ENCODE data around the gene SETD9. TPM values are rescaled to one million over a fixed set of nuclear protein-coding genes. Genes with fewer than 3 reads are reported as not detected.

SETD9 gene
- total and polyA plus RNA-seq, 2 of the 13 experiments (the other 11 are each of a cell fraction or from before 2014, with no cell fraction given), result 4.8 to 17.8 TPM

DNA sequence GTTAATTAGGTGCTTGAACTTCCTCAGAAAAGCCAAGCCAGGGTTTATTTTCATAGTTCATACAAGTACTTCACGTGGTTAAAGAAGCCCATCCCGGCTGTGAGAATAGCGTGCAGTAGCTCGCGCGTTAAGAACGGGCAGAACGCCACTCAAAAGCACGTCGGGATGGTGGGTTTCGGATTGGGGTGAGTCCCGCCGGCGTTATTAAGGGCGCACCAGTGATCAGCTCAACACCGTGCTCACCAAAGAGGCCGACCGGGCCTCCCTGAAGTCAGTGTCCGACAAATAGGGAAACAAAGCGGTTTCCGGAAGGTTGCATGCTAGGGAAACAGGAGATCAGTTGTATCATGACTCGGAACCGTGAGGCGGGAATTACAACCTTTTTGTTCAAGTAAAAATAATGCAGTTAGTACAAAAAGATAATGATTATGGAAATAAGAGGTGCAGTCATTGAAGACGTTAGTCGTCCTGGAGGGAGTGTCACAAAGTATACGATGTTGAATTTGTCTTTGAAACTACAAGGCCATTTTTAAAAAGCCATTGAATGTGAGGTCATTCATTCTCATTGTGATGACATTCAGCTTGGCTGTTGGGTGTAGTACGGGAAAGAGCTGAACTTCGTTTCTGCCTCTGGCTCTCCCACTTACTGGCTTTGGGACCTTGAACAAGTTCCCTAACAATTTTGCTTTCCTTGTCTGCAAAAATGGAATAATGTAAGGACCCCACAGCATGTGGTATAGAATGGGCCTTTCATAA is 992 bp downstream of the SETD9 start (continued):
- TF ChIP-seq, protein P1, sequence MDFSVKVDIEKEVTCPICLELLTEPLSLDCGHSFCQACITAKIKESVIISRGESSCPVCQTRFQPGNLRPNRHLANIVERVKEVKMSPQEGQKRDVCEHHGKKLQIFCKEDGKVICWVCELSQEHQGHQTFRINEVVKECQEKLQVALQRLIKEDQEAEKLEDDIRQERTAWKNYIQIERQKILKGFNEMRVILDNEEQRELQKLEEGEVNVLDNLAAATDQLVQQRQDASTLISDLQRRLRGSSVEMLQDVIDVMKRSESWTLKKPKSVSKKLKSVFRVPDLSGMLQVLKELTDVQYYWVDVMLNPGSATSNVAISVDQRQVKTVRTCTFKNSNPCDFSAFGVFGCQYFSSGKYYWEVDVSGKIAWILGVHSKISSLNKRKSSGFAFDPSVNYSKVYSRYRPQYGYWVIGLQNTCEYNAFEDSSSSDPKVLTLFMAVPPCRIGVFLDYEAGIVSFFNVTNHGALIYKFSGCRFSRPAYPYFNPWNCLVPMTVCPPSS (IDR thresholded peaks at IDR 0.05), result no peak
- TF ChIP-seq CBFB (CRISPR knock-in tag; IDR thresholded peaks at IDR 0.05) (no peak), TAF15 (IDR thresholded peaks at IDR 0.05; ENCODE audit: low read depth, low read length, poor library complexity, severe bottlenecking) (no peak), KDM5A (IDR thresholded peaks at IDR 0.05; ENCODE audit: borderline replicate concordance, low read length) (no peak; the same call in 1 of the 2 replicates), BORCS8-MEF2B (CRISPR knock-in tag; IDR thresholded peaks at IDR 0.05) (0 out of 2 replicates have a peak, but pooled peaks have one; percentile 36), ZFP36 (IDR thresholded peaks at IDR 0.05; ENCODE audit: borderline replicate concordance, low read depth, low read length, partially characterized antibody) (no peak), SMARCC2 (IDR thresholded peaks at IDR 0.05) (no peak), NFKBIZ (CRISPR knock-in tag; IDR thresholded peaks at IDR 0.05) (no peak; the same call in 1 of the 2 replicates), ATM (IDR thresholded peaks at IDR 0.05; ENCODE audit: borderline replicate concordance) (no peak), CBX1 (IDR thresholded peaks at IDR 0.05; ENCODE audit: low read depth) (no peak), RBM22 (optimal IDR thresholded peaks at IDR 0.05; ENCODE audit: low read length) (no peak), EED (CRISPR knock-in tag; IDR thresholded peaks at IDR 0.05) (no peak), ZNF747 (CRISPR knock-in tag; IDR thresholded peaks at IDR 0.05; ENCODE audit: borderline replicate concordance) (no peak), ZFP37 (CRISPR knock-in tag; IDR thresholded peaks at IDR 0.05; ENCODE audit: borderline replicate concordance) (0 out of 2 replicates have a peak, but pooled peaks have one; percentile 10), ZNF263 (CRISPR knock-in tag; IDR thresholded peaks at IDR 0.05) (peak; percentile 82), SOX13 (IDR thresholded peaks at IDR 0.05) (no peak), SOX13 (CRISPR knock-in tag; conservative IDR thresholded peaks at IDR 0.05 in 1 of 2, IDR thresholded peaks at IDR 0.05 in 1 of 2) (no peak)
- TF ChIP-seq, protein P2, sequence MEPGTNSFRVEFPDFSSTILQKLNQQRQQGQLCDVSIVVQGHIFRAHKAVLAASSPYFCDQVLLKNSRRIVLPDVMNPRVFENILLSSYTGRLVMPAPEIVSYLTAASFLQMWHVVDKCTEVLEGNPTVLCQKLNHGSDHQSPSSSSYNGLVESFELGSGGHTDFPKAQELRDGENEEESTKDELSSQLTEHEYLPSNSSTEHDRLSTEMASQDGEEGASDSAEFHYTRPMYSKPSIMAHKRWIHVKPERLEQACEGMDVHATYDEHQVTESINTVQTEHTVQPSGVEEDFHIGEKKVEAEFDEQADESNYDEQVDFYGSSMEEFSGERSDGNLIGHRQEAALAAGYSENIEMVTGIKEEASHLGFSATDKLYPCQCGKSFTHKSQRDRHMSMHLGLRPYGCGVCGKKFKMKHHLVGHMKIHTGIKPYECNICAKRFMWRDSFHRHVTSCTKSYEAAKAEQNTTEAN (CRISPR knock-in tag; conservative IDR thresholded peaks at IDR 0.05), result no peak
- TF ChIP-seq, protein P3, sequence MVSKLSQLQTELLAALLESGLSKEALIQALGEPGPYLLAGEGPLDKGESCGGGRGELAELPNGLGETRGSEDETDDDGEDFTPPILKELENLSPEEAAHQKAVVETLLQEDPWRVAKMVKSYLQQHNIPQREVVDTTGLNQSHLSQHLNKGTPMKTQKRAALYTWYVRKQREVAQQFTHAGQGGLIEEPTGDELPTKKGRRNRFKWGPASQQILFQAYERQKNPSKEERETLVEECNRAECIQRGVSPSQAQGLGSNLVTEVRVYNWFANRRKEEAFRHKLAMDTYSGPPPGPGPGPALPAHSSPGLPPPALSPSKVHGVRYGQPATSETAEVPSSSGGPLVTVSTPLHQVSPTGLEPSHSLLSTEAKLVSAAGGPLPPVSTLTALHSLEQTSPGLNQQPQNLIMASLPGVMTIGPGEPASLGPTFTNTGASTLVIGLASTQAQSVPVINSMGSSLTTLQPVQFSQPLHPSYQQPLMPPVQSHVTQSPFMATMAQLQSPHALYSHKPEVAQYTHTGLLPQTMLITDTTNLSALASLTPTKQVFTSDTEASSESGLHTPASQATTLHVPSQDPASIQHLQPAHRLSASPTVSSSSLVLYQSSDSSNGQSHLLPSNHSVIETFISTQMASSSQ (IDR thresholded peaks at IDR 0.05; ENCODE audit: low read depth), result no peak
- TF ChIP-seq, protein P3 (CRISPR knock-in tag; IDR thresholded peaks at IDR 0.05; ENCODE audit: borderline replicate concordance), result no peak
- TF ChIP-seq, protein P4, sequence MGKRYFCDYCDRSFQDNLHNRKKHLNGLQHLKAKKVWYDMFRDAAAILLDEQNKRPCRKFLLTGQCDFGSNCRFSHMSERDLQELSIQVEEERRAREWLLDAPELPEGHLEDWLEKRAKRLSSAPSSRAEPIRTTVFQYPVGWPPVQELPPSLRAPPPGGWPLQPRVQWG (CRISPR knock-in tag; IDR thresholded peaks at IDR 0.05; ENCODE audit: borderline replicate concordance, low read depth), result no peak
- TF ChIP-seq, protein P5, sequence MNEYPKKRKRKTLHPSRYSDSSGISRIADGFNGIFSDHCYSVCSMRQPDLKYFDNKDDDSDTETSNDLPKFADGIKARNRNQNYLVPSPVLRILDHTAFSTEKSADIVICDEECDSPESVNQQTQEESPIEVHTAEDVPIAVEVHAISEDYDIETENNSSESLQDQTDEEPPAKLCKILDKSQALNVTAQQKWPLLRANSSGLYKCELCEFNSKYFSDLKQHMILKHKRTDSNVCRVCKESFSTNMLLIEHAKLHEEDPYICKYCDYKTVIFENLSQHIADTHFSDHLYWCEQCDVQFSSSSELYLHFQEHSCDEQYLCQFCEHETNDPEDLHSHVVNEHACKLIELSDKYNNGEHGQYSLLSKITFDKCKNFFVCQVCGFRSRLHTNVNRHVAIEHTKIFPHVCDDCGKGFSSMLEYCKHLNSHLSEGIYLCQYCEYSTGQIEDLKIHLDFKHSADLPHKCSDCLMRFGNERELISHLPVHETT (CRISPR knock-in tag; conservative IDR thresholded peaks at IDR 0.05), result no peak

Measured in HepG2 (cell line).